ENCODE measurements around the gene RPL36A.

GRCh38 chrX:101393530-101394305 is 2.9 kb downstream of the RPL36A start:
- TF ChIP-seq CTCF (IDR thresholded peaks at IDR 0.05) (no peak), POLR2AphosphoS5 (IDR thresholded peaks at IDR 0.05; ENCODE audit: low read depth, low read length) (peak; percentile 2; the same call in 1 of the 2 replicates), TAF1 (IDR thresholded peaks at IDR 0.05; ENCODE audit: borderline replicate concordance, low read depth, low read length) (no peak), REST (IDR thresholded peaks at IDR 0.05; ENCODE audit: low read depth, low read length) (no peak), MXI1 (IDR thresholded peaks at IDR 0.05; ENCODE audit: low read depth, low read length) (no peak), RAD21 (IDR thresholded peaks at IDR 0.05; ENCODE audit: low read length) (no peak)

Data from SK-N-SH (cell line).